A549 (cell line): ENCODE data around the gene HSD17B1. TPM values are rescaled to one million over a fixed set of nuclear protein-coding genes. Genes with fewer than 3 reads are reported as not detected.

ENCODE experiments used
- ATAC-seq, 2 experiments: fragments of 200-7000 bp in 1 of 2; fragments of >200 bp in 1 of 2; cut with Nextera tagmentation in 1 of 2; cut with Tn5 transposase in 1 of 2; 3 replicates each; pipeline versions ENCODE4 v1.8.0 to v1.9.1; 2018 to 2020; ENCODE audit warnings: mild to moderate bottlenecking in 1 of 2, moderate library complexity in 1 of 2
- CTCF ChIA-PET: fragments of 300-600 bp; sonication (Branson Sonifier 250); formaldehyde crosslinking; extraction: SDS; loops from one replicate; lab custom pipeline; 2021; ENCODE audit warnings: antibody characterized with exemption, inconsistent platforms; lab: Yijun Ruan, JAX
- POLR2A ChIA-PET: fragments of 350-600 bp; formaldehyde crosslinking; extraction: SDS; loops from one replicate; lab custom pipeline; 2021; ENCODE audit warnings: antibody characterized with exemption, inconsistent platforms; lab: Yijun Ruan, JAX
- DNase-seq, 2 experiments: peaks; one replicate each; pipeline versions ENCODE4 v3.0.0 to v3.0.0-alpha.2; 2011 to 2016; ENCODE audit warnings: low read depth in 1 of 2, low spot score in 1 of 2
- FAIRE-seq: peaks from 2 replicates; lab custom pipeline; 2011; peaks lifted over from hg19 to GRCh38; lab: Jason Lieb, UNC
- H3K27ac ChIP-seq, 2 experiments: fragments of >200 bp; sonication (Bioruptor Twin); formaldehyde crosslinking; 3 replicates each; pipeline ENCODE4 v1.5.1; 2016 to 2017
- H3K4me1 ChIP-seq: fragments of >200 bp; sonication (Bioruptor Twin); formaldehyde crosslinking; 3 replicates; pipeline ENCODE4 v1.6.1; 2016
- H3K4me2 ChIP-seq: fragments of >200 bp; sonication (Bioruptor Twin); formaldehyde crosslinking; 3 replicates; pipeline ENCODE4 v1.6.1; 2016
- H3K4me3 ChIP-seq: fragments of >200 bp; sonication (Bioruptor Twin); formaldehyde crosslinking; 3 replicates; pipeline ENCODE4 v1.5.1; 2016
- H3K9me3 ChIP-seq: fragments of >200 bp; sonication (Bioruptor Twin); formaldehyde crosslinking; 3 replicates; pipeline ENCODE4 v1.6.1; 2016
- CHD4 ChIP-seq: fragments of 200-600 bp; sonication (generic); IDR thresholded peaks from 2 replicates; pipeline ENCODE4 v1.6.1; 2016; ENCODE audit warnings: antibody characterized with exemption, mild to moderate bottlenecking, borderline replicate concordance
- E2F6 ChIP-seq: IDR thresholded peaks from 2 replicates; pipeline ENCODE4 v1.6.1; 2012; ENCODE audit warnings: low read depth, borderline replicate concordance
- EHMT2 ChIP-seq: fragments of 200-600 bp; sonication (generic); IDR thresholded peaks from 2 replicates; pipeline ENCODE4 v1.6.1; 2016; ENCODE audit warnings: antibody characterized with exemption, low read depth, mild to moderate bottlenecking, moderate library complexity
- ELK1 ChIP-seq: fragments of 150-350 bp; IDR thresholded peaks from 2 replicates; pipeline ENCODE4 v1.6.1; 2014; ENCODE audit warnings: low read depth, mild to moderate bottlenecking, low read length
- EP300 ChIP-seq, 2 experiments: fragments of >200 bp; sonication (Bioruptor Twin); formaldehyde crosslinking; IDR thresholded peaks; 2 replicates in 1 of 2; 3 replicates in 1 of 2; pipeline ENCODE4 v1.6.1; 2016 to 2017
- ESRRA ChIP-seq: fragments of 150-350 bp; IDR thresholded peaks from 2 replicates; pipeline ENCODE4 v1.6.1; 2014; ENCODE audit warnings: mild to moderate bottlenecking, low read length, borderline replicate concordance
- FOSL2 ChIP-seq, 2 experiments: fragments of 450-650 bp in 1 of 2; fragments of >200 bp in 1 of 2; sonication (Bioruptor Twin) in 1 of 2; formaldehyde crosslinking; IDR thresholded peaks; 2 replicates each; pipeline versions ENCODE4 v1.5.0 to v1.6.1; 2016 to 2020; ENCODE audit warnings: mild to moderate bottlenecking in 1 of 2, moderate library complexity in 1 of 2
- GATA3 ChIP-seq: IDR thresholded peaks from 2 replicates; pipeline ENCODE4 v1.6.1; 2012; ENCODE audit warnings: borderline replicate concordance
- HEYL ChIP-seq: fragments of 250-450 bp; sonication (Bioruptor Pico); IDR thresholded peaks from 2 replicates; pipeline ENCODE4 v1.8.0; 2021; ENCODE audit warnings: mild to moderate bottlenecking, moderate library complexity
- HOXB13 ChIP-seq: fragments of 250-450 bp; sonication (Bioruptor Pico); IDR thresholded peaks from 2 replicates; pipeline ENCODE4 v1.5.0; 2020; ENCODE audit warnings: low read depth, mild to moderate bottlenecking, moderate library complexity
- JUN ChIP-seq, 2 experiments: fragments of >200 bp; sonication (Bioruptor Twin); formaldehyde crosslinking; IDR thresholded peaks; 2 replicates in 1 of 2; 3 replicates in 1 of 2; pipeline ENCODE4 v1.6.1; 2016 to 2017
- JUNB ChIP-seq: fragments of >200 bp; sonication (Bioruptor Twin); formaldehyde crosslinking; IDR thresholded peaks from 2 replicates; pipeline ENCODE4 v1.6.1; 2016
- KDM5A ChIP-seq: fragments of 200-600 bp; sonication (generic); IDR thresholded peaks from 2 replicates; pipeline ENCODE4 v1.6.1; 2016; ENCODE audit warnings: antibody characterized with exemption, mild to moderate bottlenecking
- MAFK ChIP-seq: fragments of 450-650 bp; IDR thresholded peaks from 2 replicates; pipeline ENCODE4 v1.6.1; 2014; ENCODE audit not compliant: partially characterized antibody
- MAZ ChIP-seq: fragments of 150-350 bp; IDR thresholded peaks from 2 replicates; pipeline ENCODE4 v1.6.1; 2014; ENCODE audit warnings: antibody characterized with exemption, low read depth, low read length, borderline replicate concordance
- MYC ChIP-seq: IDR thresholded peaks from 2 replicates; pipeline ENCODE4 v1.6.1; 2012; ENCODE audit warnings: mild to moderate bottlenecking, inconsistent platforms, low read length, improper control_type of control experiment, borderline replicate concordance
- PHF8 ChIP-seq: fragments of 200-600 bp; sonication (generic); IDR thresholded peaks from 2 replicates; pipeline ENCODE4 v1.6.1; 2016; ENCODE audit warnings: low read depth, mild to moderate bottlenecking, antibody characterized with exemption, moderate library complexity, borderline replicate concordance
- POLR2A ChIP-seq: IDR thresholded peaks from 2 replicates; pipeline ENCODE4 v1.6.1; 2012; ENCODE audit warnings: mild to moderate bottlenecking, low read length
- RAD21 ChIP-seq, 2 experiments: fragments of >200 bp in 1 of 2; sonication (Bioruptor Twin) in 1 of 2; formaldehyde crosslinking in 1 of 2; IDR thresholded peaks in 1 of 2; conservative IDR thresholded peaks in 1 of 2; 2 replicates in 1 of 2; 3 replicates in 1 of 2; pipeline ENCODE4 v1.6.1; 2012 to 2018; ENCODE audit warnings: inconsistent platforms in 1 of 2
- TP53 ChIP-seq: fragments of 250-450 bp; sonication (Bioruptor Pico); IDR thresholded peaks from 2 replicates; pipeline ENCODE4 v1.5.0; 2021; ENCODE audit warnings: mild to moderate bottlenecking, moderate library complexity
- ZC3H11A ChIP-seq: fragments of 450-650 bp; IDR thresholded peaks from 2 replicates; pipeline ENCODE4 v1.6.1; 2014; ENCODE audit warnings: antibody characterized with exemption, mild to moderate bottlenecking
- ZNF302 ChIP-seq: fragments of 250-450 bp; sonication (Bioruptor Pico); IDR thresholded peaks from 2 replicates; pipeline ENCODE4 v1.9.0; 2021; ENCODE audit warnings: inconsistent platforms, mild to moderate bottlenecking, moderate library complexity
- ZSCAN20 ChIP-seq: fragments of 250-450 bp; sonication (Bioruptor Pico); IDR thresholded peaks from 2 replicates; pipeline ENCODE4 v1.8.0; 2022; ENCODE audit warnings: mild to moderate bottlenecking, moderate library complexity
- WGBS: methylation state at CpG from one replicate; pipeline ENCODE4 v1.1.6; 2017; ENCODE audit errors: missing lambda C conversion rate; 5-methylcytosine and 5-hydroxymethylcytosine counted together
- polyA plus RNA-seq, 4 experiments: library from polyadenylated mRNA; depleted of rRNA in 3 of 4; stranded (reverse); fragments of >200 nt; fragmentation: RNase III in 1 of 4; extraction: RNeasy Plus Mini Kit Qiagen cat#74134 plus additional on column Dnase treatment in 1 of 4; gene quantifications; 2 replicates in 3 of 4; 3 replicates in 1 of 4; pipeline ENCODE4 v1.2.3, GENCODE V29; 2011 to 2017

Gene HSD17B1
- polyA plus RNA-seq, 2 of the 4 experiments (the other 2 are of a cell fraction): 0.49 to 1.5 TPM

- peak; percentile 12; the same call in 1 of the 2 replicates for TF ChIP-seq JUNB
- peak; percentile 86 for TF ChIP-seq GATA3
- TF ChIP-seq FOSL2 (IDR thresholded peaks at IDR 0.05): no peak
- no peak for TF ChIP-seq FOSL2 (CRISPR knock-in tag; IDR thresholded peaks at IDR 0.05)
- TF ChIP-seq HOXB13 (CRISPR knock-in tag): no peak
- TF ChIP-seq E2F6: 0 out of 2 replicates have a peak, but pooled peaks have one; percentile 71
These were observed 9.2 kb downstream of the HSD17B1 start, which contains the start of gene COASY (continued) for GRCh38 chr17:42561897-42562387.

- DNase-seq: peak in 1 of 2 experiments; percentile 66
- POLR2A ChIA-PET: interaction anchor here (1.3 kb wide), 1 partner anchor 15 kb away, joined by 3 read pairs; no protein-coding TSS in a partner anchor
- peak overlapping the region; percentile 91 to 97 for H3K27ac ChIP-seq
- TF ChIP-seq HEYL (CRISPR knock-in tag): no peak
- TF ChIP-seq ZC3H11A: no peak
- peak; percentile 27; the same call in 1 of the 2 replicates for TF ChIP-seq PHF8
- TF ChIP-seq POLR2A: no peak
- no peak for TF ChIP-seq JUN (IDR thresholded peaks at IDR 0.05)
- 0 out of 2 replicates have a peak, but pooled peaks have one; percentile 20 for TF ChIP-seq TP53
- no peak for TF ChIP-seq ZNF302
- TF ChIP-seq MYC: 0 out of 2 replicates have a peak, but pooled peaks have one; percentile 21
- peak; percentile 14; the same call in 1 of the 2 replicates for TF ChIP-seq E2F6
- no peak for TF ChIP-seq EP300 (IDR thresholded peaks at IDR 0.05)
- no peak for TF ChIP-seq ZSCAN20 (CRISPR knock-in tag)
- TF ChIP-seq RAD21 (conservative IDR thresholded peaks at IDR 0.05 in 1 of 2, IDR thresholded peaks at IDR 0.05 in 1 of 2): no peak
- no peak for TF ChIP-seq EHMT2
- TF ChIP-seq MAZ: no peak
- no peak for TF ChIP-seq CHD4
- no peak for TF ChIP-seq ESRRA
- TF ChIP-seq KDM5A: peak; percentile 59; the same call in 1 of the 2 replicates
- TF ChIP-seq ELK1: no peak
- TF ChIP-seq MAFK: no peak
- no peak; the same call in 1 of the 2 replicates for TF ChIP-seq GATA3
- TF ChIP-seq, all 56 proteins: peak for 5
- peak overlapping the region; percentile 91 for H3K4me3 ChIP-seq
- CTCF ChIA-PET: interaction anchor here (0.9 to 9.3 kb wide), 4 partner anchors 9 to 177 kb away, joined by 3 to 120 read pairs (median 5); partner anchors contain the start of gene PSMC3IP
- peak; percentile 19 to 39; a peak in 4 of 6 replicates for ATAC-seq
- H3K9me3 ChIP-seq: no peaks in the 10 kb centered on the region
- peaks cover 27% of the 10 kb centered on the region for H3K4me1 ChIP-seq
- no peak for FAIRE-seq
- peak overlapping the region; percentile 86 for H3K4me2 ChIP-seq
- WGBS: 6% methylated on average over 42 of the region's 48 CpGs
These were observed 9.8 kb downstream of the HSD17B1 start for GRCh38 chr17:42562388-42563142.
